Choroid plexus epithelial cell (primary cell): ENCODE data around the gene USF3.
A peak's percentile ranks its signal among the peaks of the same experiment; 100 is the strongest.

Source experiments
- DNase-seq: peaks from one replicate; pipeline ENCODE4 v3.0.0-alpha.2; 2010; ENCODE audit warnings: low read depth
- H3K4me3 ChIP-seq: 2 replicates; pipeline ENCODE4 v1.5.1; 2011; ENCODE audit warnings: low read depth, mild to moderate bottlenecking, control low read depth, low read length, moderate library complexity
- TF ChIP-seq, protein P1 (sequence below): conservative IDR thresholded peaks from 2 replicates; pipeline ENCODE4 v1.5.1; 2011; ENCODE audit warnings: low read depth, mild to moderate bottlenecking, control low read depth, inconsistent platforms, low read length, moderate library complexity

Gene USF3

DNA sequence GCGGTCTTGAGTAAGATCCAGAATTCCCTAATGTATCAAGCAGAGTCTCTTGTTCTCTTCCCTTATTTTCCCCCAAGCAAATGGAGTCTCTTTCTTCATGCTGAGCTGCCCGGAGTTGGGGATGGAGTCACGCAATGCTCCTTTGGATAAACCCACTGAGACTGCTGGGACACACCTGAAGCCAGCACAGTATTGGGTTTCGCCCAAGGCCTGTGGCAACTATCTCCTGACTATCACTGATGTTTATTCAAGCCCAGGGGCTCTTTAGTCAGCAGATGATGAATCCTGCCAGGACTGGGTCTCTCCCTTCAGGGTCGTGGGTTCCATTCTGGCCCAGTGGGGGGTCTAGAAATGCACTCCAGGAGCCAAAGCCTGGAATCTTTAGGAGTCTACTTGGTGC lies 11.3 kb downstream of the USF3 start:
- DNase-seq: peak; percentile 8
- TF ChIP-seq, protein P1, sequence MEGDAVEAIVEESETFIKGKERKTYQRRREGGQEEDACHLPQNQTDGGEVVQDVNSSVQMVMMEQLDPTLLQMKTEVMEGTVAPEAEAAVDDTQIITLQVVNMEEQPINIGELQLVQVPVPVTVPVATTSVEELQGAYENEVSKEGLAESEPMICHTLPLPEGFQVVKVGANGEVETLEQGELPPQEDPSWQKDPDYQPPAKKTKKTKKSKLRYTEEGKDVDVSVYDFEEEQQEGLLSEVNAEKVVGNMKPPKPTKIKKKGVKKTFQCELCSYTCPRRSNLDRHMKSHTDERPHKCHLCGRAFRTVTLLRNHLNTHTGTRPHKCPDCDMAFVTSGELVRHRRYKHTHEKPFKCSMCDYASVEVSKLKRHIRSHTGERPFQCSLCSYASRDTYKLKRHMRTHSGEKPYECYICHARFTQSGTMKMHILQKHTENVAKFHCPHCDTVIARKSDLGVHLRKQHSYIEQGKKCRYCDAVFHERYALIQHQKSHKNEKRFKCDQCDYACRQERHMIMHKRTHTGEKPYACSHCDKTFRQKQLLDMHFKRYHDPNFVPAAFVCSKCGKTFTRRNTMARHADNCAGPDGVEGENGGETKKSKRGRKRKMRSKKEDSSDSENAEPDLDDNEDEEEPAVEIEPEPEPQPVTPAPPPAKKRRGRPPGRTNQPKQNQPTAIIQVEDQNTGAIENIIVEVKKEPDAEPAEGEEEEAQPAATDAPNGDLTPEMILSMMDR: no peak
- no peak overlapping the region for H3K4me3 ChIP-seq

DNA sequence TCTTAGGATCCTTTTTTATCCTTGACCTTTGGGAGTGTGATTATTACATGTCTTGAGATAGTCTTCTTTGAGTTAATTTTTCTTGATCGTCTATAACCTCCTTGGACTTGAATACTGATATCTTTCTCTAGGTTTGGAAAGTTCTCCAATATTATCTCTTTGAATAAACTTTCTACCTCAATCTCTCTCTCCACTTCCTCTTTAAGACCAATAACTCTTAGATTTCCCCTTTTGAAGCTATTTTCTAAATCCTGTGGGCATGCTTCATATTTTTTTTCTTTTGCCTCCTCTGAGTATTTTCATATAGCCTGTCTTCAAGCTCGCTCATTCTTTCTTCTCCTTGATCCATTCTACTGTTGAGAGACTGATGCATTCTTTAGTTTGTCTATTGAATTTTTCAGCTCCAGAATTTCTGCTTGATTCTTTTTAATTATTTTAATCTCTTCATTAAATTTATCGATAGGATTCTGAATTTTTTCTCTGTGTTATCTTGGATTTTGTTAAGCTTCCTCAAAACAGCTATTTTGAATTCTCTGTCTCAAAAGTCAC lies 12.1 kb downstream of the USF3 start:
- TF ChIP-seq, protein P1: no peak
- no peak overlapping the region for H3K4me3 ChIP-seq
- DNase-seq: no peak

DNA sequence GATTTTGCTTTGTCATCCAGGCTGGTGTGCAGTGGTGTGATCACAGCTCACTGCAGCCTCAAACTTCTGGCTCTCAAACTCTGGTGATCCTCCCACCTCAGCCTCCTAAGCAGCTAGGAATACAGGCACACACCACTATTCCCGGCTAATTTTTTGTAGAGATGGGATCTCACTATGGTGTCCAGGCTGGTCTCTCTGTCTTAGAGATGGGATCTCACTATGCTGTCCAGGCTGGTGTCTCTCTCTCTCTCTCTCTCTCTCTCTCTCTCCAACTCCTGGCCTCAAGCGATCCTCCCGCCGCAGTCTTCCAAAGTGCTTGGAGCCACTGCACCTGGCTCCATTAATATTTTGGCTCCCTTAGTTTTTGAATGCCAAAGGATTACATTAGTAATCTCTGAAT lies 17.7 kb downstream of the USF3 start:
- H3K4me3 ChIP-seq: no peak overlapping the region
- TF ChIP-seq, protein P1: no peak
- DNase-seq: no peak

DNA sequence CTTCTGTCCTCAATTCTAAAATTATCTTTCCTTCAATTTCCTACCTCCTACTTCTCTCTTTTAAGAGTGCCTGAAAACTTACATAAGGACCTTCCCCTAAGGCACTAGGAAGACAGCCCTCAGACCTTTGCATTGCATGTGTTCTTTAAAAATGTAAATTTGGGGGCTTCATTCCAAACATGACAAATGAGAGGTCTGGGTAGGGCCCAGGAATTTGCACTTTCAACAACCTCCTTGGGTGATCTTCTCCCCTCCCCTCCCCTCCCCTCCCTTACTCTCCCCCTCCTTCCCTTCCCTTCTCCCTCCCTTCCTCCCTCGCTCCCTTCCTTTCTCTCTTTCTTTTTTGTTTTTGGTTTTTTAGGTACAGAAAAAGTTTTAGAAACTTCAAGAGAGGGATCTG lies 18.7 kb downstream of the USF3 start:
- no peak overlapping the region for H3K4me3 ChIP-seq
- DNase-seq: no peak
- TF ChIP-seq, protein P1: no peak

DNA sequence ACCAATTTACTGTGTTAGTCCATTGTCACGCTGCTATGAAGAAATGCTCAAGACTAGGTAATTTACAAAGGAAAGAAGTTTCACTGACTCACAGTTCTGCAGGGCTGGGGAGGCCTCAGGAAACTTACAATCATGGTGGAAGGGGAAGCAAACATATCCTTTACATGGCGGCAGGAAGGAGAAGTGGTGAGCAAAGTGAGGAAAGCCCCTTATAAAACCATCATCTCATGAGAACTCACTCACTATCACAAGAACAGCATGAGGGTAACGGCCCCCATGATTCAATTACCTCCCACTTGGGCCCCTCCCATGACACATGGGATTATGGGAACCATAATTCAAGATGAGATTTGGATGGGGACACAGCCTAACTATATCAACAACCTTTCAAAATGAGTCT lies 20.2 kb downstream of the USF3 start:
- TF ChIP-seq, protein P1: no peak
- H3K4me3 ChIP-seq: no peak overlapping the region
- no peak for DNase-seq

DNA sequence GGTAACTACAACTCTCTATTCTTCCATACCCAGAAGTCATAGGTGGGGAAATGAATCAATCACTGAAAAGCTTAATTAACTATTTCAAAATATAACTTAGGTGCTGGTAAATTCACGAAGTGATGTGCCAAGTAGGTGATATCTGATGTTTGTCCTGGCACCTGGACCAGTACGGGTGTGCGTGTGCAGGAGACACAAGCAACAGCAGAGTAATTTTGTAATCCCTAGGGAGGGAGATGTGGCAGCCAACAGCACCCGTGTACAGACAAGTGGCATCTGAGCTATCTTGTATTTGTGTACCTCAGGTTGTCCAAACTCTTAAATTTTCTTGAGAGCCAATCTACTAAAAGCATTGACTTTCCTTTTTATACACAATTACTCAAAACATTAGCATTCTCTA lies 22.8 kb downstream of the USF3 start:
- DNase-seq: no peak
- no peak overlapping the region for H3K4me3 ChIP-seq
- TF ChIP-seq, protein P1: no peak

DNA sequence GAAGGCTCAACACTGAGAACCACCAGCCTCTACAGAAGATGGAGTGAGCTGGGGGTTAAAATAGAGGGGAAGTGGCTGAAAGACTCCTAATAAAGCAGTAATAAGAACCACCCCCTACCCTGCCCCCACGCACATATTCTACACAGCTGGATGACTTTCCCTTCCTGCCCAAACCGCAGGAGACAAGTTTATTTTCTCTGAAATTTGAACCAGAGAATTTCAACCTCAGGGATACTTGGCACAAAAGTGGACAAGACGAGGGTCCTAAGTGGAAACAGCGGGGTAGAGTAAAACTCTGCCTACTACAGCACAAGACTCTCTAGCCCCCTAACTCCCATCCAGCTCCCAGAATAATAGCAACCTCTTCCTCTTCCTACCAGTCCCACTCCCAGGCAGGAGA lies 28.4 kb downstream of the USF3 start:
- TF ChIP-seq, protein P1: no peak
- H3K4me3 ChIP-seq: peak overlapping the region; percentile 28
- peak; percentile 79 for DNase-seq
